GM12865 (cell line): ENCODE results near the gene GMCL2.

ENCODE experiments used
- DNase-seq: peaks from one replicate; pipeline ENCODE4 v3.0.0; 2010; ENCODE audit warnings: low read depth
- H3K4me3 ChIP-seq: 2 replicates; pipeline ENCODE4 v1.5.1; 2011; ENCODE audit warnings: mild to moderate bottlenecking, low read depth, low read length, control low read depth
- TF ChIP-seq, protein P1 (sequence below): IDR thresholded peaks from 2 replicates; pipeline ENCODE4 v1.5.1; 2011; ENCODE audit warnings: low read length, control low read depth, low read depth, inconsistent platforms; ENCODE audit not compliant: insufficient read depth; ENCODE audit errors: missing control alignments

GMCL2 gene

DNA sequence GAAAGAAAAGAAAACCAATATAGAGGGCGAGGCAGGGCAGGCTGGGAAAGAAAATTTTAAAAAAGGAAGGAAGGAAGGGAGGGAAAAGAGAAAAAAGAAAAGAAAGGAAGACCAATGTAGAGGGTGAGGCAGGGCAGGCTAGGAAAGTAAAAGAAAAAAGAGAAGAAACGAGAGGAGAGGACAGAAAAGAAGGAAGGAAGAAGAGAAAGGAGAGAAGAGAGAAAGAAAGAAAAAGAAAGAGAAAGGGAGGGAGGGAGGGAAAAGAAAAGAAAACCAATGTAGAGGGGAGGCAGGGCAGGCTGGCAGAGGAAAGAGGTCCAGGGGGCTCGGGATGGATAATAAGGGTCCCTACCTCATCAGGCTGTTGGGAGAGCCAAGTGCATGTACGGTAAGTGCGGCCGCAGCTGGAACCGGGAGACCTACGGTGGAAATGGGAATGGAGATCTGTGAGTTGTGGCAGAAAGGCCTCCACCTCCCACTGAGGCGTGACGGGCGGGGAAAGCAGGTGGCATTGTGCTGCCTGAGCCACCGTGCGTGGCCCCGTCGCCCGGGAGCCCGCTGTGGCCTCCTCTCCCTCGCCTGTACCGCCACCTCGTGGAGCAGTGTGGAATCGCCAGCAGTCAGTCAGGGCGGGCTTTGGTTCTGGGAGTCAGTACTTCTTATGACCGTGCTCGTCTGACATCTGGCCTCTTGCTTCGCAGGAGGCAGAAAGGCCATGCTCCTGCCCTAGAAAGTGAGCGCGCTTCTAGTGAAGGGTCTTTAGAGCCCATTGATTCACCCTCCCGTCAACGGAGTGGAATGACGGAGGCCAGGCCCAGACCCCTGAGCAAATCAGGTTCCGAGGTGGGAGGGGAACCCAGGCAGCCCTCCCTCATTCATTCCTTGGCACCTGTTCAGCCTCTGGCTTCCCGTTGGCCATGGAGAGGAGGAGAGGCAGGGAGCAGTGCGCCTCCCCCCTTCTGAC lies 23.1 kb downstream of the GMCL2 start:
- no peak overlapping the region for H3K4me3 ChIP-seq

DNA sequence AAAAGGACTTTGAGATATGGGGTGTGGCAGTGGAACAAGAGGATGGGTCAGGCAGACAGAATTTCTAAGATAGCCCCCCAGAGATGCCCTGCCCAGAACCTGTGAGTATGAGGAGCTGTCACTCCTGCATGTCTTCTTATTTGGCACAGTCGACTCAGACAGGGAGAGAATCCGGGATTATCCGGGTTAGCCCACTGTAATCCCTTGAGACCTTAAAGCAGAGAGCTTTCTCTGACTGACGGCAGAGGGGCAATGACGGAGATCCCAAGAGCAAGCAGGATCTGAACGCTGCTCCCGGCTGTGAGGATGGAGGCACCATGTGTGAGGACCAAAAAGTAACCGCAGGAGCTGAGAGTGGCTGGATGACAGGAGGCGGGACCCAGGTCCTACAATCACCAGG lies 24.7 kb downstream of the GMCL2 start:
- DNase-seq = no peak
- H3K4me3 ChIP-seq = no peak overlapping the region
- TF ChIP-seq, protein P1, sequence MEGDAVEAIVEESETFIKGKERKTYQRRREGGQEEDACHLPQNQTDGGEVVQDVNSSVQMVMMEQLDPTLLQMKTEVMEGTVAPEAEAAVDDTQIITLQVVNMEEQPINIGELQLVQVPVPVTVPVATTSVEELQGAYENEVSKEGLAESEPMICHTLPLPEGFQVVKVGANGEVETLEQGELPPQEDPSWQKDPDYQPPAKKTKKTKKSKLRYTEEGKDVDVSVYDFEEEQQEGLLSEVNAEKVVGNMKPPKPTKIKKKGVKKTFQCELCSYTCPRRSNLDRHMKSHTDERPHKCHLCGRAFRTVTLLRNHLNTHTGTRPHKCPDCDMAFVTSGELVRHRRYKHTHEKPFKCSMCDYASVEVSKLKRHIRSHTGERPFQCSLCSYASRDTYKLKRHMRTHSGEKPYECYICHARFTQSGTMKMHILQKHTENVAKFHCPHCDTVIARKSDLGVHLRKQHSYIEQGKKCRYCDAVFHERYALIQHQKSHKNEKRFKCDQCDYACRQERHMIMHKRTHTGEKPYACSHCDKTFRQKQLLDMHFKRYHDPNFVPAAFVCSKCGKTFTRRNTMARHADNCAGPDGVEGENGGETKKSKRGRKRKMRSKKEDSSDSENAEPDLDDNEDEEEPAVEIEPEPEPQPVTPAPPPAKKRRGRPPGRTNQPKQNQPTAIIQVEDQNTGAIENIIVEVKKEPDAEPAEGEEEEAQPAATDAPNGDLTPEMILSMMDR = no peak

More for the DNA sequence above, 23.1 kb downstream of the GMCL2 start:
- DNase-seq = peak; percentile 88
- TF ChIP-seq, protein P1 = peak; percentile 100

DNA sequence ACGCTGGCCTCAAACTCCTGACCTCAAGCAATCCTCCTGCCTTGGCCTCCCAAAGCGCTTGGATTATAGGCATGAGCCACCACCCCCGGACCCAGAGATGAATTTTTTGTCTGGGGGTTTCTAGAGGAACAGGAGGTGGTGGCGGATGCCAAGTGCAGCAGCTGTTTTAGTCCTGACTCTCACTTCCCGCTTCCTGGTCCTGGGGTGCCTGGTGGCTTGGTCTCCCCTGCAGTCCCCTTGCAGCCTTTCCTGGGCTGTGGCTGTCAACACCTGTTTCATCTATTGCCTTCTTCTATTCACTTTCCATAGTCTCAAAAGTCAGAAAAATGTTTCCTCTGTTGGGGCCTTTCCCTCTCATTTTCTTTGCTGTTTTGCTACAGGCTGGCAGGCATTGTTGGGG lies 27.0 kb downstream of the GMCL2 start:
- no peak overlapping the region for H3K4me3 ChIP-seq
- TF ChIP-seq, protein P1 = no peak
- no peak for DNase-seq

DNA sequence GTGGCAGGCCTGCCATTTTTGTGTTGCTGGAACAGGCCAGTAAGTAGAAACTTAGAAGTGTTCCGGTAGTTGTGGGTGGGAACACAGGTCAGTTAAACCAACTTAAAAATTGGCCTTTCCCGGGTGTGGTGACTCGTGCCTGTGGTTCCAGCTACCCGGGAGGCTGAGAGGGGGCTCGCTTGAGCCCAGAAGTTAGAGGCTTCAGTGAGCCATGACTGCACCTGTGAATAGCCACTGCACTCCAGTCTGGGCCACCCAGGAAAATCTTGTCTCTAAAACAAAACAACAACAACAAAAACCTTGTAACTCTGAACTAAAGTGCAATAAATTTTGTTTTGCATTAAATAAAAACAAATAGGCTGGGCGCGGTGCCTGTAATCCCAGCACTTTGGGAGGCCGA lies 32.1 kb downstream of the GMCL2 start:
- TF ChIP-seq, protein P1 = no peak
- no peak for DNase-seq
- H3K4me3 ChIP-seq = no peak overlapping the region

DNA sequence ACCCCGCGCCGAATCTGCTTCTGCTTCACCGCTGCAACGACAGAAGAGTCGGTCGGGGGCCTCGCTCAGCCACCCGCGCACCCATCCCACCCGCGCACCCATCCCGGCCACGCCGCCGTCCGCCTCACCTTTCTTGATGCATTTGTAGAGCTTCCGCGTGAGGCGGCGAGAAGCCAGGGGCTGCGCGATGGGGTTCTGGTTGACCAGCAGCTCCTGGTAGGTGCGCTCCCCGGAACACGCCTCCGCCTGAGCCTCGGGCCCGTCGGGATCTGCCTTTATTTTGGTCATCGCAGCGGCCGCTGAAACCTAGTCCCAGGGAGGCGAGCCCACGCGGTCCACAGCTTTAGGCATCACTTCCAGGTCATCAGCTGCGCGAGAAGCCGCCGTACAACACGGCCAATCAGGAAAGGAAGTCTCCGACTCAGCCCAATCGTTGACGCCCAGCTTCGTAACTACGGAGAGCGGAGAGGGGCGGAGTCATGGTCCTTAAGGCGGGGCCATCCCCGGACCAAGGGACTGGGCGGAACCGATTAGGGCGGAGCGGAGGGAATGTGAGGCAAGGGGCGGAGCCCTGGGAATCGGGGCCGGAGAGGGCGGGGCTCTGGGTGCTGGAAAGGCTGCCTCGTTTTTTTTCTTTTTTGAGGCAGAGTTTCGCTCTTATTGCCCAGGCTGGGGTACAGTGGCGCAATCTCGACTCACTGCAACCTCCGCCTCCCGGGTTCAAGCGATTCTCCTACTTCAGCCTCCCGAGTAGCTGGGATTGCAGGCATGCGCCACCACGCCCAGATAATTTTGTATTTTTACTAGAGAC lies 33.4 kb downstream of the GMCL2 start, which contains the start of gene NHP2:
Gene NHP2, minus strand, starts transcription at position 356 of the 811 bp plus-strand sequence. Its CDS starts 68 bp downstream, at position 288.
- TF ChIP-seq, protein P1 = no peak
- peak; percentile 98 for DNase-seq
- H3K4me3 ChIP-seq = peak within 1 kb of the TSS; percentile 86

DNA sequence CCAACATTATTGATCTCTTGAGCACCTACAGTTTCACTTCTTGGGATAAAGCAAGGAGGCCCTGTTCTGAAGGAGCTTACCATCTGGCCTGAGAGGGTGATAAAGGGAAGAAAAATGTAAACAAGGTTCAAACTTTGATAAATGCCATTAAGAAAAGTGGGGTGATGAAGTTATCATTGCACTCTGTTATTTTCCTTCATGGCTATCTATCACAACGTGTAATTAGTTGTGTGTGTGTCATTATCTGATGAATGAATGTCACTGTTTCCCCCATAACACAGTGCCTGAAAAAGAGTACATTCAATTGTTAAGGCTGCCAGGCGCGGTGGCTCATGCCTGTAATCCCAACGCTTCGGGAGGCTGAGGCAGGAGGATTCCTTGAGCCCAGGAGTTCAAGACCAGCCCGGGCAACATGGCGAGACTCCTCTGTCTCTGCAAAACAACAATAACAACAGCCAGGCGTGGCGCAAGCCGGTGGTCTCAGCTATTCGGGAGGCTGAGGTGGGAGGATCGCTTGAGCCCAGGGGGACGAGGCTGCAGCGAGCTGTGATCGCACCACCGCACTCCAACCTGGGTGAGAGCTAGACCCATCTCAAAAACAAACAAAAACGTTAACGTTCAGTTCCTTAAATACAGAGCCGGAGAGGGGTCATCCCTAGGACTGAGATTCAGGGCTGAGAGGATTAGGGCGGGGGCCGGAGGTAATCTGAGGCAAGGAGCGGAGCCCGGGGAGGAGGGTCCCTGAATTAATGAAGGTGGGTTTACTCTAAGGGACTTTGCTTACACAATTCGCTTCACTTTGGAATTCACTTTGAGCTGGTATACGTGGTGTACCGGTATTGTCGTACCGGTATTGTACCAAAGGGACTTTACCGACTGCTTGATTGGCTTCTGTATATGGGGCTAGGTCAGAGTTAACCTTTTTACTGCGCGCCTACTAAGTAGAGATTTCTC lies 34.4 kb downstream of the GMCL2 start:
- no peak for DNase-seq
- peak overlapping the region; percentile 86 for H3K4me3 ChIP-seq
- TF ChIP-seq, protein P1 = no peak
